Fibroblast of skin of left biceps (primary cell): ENCODE measurements around the gene C1QTNF3.
A peak's percentile ranks its signal among the peaks of the same experiment; 100 is the strongest.

ENCODE experiments used
- DNase-seq, 2 experiments: peaks; one replicate each; pipeline ENCODE4 v3.0.0-alpha.2; 2013; ENCODE audit warnings: low read depth in 2 of 2

The C1QTNF3 gene

DNA sequence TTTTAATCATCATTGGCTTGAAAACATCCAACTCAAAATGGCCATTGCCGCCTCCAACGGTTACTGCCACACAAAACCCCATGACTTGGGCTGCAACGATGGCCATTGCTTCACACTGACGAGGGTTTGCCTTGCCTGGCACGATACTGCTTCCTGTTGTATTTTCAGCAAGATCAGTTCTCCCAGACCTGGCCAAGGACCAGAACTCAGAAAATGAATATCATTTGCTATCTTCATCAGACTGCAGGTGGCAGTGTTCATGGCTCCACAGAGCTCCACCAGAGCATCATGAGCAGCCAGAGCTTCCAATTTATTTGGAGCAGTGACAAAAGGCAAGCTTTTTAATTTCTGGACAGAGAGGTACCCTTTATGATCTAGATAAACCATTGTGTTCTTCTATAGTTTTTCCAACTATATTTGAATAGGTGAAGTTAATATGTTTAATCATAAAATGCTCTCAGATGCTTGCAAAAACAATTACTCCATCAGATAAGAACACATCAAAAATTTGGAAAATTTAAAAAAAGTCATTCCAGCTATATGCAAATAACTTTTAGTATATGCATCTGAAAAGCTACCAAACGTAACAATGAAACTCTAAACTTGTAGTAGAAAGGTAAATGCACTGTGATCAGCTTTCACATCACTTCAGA, 45.6 kb downstream of the C1QTNF3 start:
- DNase-seq, result peak; percentile 55 to 57

DNA sequence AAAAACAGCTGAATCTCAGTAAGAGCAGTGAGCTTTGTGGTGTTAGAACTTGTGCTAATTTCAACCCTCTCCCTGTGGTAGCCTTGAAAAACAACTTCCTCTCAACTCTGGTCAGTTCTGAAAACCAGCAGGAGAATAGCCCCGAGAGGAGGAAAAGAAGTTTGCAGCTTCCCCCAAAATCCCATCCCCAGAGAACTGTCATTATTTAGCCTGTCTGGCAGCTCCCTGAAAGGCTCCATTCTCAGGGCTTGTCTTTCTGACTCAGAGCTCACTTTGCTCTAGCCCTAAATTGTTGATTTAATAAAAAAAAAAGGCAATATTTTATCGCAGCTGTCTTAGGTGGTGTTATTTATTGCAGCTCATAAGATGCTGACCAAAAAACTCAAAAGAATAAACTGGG, 47.1 kb downstream of the C1QTNF3 start:
- DNase-seq, result no peak

DNA sequence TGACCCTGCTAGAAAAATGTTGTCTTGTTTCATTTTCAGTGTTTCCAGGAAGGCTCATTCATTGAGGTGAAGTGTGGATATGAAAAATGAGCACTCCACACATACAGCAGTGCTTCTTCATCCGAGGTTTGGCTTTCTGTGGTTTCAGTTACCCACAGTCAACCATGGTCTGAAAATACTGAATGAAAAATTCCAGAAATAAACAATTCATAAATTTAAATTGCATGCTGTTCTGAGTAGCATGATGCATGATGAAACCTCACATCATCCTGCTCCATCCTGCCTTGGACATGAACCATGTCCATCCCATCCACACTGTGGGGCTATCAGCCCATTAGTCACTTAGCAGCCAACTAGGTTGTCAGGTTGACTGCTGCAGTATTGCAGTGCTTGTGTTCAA, 48.2 kb downstream of the C1QTNF3 start:
- DNase-seq, result peak; percentile 80 to 86

DNA sequence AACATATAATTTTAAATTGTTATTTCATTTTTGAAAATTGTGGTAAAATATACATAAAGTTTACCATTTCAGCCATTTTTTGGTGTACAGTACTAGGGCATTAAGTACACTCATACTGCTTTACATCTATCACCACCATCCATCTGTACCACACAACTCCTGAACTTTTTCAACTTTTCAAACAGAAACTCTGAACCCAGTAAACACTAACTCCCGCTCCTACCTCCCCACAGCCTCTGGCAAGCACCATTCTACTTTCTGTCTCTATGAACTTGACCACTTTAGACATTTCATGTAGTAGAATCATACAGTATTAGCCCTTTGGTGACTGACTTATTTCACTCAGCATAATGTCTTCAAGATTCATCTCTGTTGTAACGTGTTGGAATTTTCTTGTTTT, 50.1 kb downstream of the C1QTNF3 start:
- no peak for DNase-seq

DNA sequence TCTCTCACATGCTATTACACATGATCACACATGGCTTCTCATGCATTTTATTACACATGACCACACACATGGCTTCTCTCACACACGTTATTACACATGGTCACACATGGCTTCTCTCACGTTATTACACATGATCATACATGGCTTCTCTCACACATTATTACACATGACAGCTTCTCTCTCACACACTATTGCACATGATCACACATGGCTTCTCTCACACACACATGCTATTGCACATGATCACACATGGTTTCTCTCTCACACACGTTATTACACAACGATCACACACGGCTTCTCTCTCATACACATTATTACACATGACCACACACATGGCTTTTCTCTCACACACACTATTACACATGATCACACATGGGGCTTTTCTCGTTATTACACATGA, 57.6 kb downstream of the C1QTNF3 start:
- DNase-seq, result no peak

DNA sequence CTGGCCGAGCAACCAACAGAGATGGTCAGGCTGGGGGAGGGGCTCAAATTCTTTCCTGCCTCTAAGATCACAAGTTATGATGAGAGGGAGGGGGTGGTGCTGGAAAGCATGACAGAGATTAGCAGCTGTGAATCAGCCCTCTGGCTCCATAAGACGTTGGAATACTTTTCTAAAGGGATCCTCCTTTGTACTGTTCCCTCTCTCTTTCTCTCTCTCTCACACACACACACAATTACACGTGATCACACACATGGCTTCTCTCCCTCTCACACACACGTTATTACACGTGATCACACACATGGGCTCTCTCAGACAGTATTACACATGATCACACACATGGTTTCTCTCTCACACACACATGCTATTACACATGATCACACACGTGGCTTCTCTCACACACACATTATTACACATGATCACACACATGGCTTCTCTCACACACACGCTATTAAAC, 58.3 kb downstream of the C1QTNF3 start, which contains the start of gene SLC45A2:
Gene SLC45A2, minus strand, starts transcription at position 23 of the 454 bp plus-strand sequence. CDS start 110 bp downstream, outside the sequence.
- no peak for DNase-seq

DNA sequence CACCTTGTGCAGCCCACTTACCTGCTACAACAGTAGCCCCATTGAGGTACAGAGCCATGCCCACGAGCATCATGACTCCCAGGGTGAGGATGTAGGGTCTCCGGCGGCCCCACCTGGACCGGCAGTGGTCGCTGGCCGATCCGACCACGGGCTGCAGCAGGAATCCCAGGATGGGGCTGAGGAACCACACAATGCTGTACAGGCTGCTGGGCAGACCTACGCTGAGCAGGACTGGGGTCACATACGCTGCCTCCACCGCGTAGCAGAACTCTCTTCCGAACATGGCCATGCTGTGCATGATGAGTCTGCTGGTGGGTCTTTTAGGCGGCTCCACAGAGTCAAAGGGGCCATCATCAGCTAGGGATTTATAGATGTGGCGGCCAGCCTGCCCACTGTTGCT, 58.8 kb downstream of the C1QTNF3 start:
- DNase-seq, result no peak

DNA sequence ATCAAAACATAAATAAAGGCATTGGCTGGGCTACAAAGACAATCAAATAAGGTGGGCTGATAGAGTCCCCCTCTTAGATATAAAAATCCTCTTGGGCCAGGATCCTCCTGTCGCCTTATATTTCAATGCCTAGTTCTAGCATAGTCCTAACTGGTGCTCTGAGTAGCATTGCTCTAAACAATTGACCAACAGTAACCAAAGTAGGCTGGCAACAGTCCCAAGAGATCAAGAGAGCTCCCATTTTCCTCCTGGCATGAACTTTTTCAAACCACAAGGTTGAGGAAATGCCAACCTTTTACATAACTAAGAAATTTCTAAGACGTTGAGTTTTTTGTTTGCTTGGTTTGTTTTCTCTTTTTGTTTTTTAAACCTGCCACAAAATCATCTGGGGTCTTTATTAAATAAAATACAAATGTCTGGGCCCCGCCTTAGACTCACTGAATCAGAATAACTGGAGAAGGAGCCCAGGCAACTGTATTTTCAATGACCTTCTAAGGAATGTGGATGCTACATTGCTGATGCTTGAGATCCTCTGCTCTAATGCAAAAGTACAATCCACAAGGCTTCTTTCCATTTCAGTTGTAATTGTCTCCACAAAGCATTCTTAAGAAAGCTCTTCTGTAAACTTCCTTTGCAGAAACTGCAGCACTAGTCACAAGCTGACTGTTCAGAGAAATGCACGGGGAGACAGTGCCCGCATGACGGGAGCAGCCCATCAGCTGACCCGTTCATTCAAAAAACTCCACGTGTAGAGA, 61.4 kb downstream of the C1QTNF3 start:
- no peak for DNase-seq

DNA sequence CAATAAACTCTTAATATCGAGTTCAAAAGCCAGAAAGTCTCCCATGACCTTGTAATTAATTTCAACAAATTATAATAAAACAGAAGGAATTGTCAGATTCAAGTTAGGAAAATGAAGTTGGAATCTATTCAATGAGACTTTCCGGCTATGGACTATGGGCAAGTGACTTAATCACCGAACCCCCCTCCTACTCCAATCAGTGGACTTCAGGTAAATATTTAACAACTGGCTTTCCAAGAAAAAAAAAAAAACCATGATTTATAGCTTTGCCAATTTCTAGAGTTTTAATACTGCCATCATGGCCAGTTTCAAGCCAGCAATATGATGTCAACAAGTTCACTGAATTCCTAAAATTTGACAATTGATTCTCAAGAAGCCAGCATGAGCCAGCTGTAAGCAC, 63.0 kb downstream of the C1QTNF3 start:
- no peak for DNase-seq

DNA sequence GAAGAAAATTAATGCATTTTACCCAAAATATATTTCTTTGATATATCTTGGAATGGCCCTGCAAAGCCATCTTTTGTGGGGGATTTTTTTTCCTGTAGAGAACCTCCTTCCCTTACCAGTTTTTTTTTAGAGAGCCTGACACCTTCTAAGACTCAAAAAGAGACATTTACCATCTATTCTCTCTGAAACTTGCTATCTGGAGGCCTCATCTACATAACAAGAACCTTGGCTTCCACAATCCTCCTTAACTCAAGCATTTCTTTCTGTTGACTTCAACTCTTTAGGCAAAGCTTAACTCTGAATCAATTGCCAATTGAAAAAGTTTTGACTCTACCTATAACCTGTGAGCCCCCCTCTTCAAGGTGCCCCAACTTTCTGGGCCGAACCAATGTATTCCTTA, 64.7 kb downstream of the C1QTNF3 start:
- no peak for DNase-seq

DNA sequence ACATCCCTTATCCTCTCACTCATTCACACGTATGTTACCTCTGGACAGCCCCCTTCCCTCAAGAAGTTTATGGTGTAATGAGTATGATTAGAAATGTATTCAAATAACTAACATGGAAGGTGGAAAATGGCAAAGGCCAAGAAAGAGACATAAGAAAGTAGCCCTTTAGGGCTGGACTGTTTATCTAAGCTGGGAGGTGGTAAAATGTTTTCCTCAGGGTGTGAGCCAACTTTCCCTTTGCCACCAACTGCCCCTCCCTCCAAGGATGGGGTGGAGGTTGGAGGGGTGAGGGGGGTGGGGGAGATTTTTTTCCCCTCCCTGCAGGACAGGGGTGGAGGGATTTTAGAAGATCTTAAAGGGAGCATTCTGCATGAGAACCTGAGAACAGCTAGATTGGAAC, 66.7 kb downstream of the C1QTNF3 start:
- no peak for DNase-seq

DNA sequence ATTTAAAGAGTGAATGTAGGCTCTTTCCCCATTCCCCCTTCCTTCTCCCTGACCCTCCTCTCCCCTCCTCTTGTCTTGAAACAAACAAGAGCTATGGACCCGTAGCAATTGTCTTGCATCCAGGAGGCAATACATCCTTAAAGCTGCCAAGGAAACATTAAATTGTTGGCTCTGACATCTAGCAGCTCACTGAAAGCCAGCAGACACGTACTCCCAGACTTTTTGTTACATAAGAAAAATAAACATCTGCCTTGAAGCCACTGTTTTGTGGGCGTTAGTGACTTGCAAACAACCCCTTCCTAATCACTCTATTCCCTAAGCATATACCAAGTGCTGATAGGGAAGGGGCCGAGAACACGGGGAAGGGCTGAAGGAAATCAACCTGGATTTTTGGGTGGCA, 67.2 kb downstream of the C1QTNF3 start:
- no peak for DNase-seq

DNA sequence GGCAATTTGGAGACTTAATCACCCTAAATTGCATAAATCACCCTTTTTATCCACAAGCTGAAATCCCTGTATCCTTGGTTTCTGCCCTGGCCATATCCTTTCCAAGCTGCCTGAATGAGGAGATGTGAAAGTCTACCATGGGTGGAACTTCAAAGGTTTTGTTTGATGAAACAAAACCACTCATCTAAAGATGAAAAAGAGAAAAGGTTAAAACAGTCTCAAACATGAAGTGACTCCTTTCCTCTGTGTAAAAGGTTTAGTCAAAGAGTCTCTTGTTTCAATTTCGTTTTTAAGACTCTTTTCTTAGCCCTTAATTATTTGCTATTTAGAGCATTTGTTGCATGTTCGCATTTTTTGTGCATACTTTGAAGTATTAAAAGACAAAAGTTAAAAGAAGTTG, 69.7 kb downstream of the C1QTNF3 start:
- no peak for DNase-seq

DNA sequence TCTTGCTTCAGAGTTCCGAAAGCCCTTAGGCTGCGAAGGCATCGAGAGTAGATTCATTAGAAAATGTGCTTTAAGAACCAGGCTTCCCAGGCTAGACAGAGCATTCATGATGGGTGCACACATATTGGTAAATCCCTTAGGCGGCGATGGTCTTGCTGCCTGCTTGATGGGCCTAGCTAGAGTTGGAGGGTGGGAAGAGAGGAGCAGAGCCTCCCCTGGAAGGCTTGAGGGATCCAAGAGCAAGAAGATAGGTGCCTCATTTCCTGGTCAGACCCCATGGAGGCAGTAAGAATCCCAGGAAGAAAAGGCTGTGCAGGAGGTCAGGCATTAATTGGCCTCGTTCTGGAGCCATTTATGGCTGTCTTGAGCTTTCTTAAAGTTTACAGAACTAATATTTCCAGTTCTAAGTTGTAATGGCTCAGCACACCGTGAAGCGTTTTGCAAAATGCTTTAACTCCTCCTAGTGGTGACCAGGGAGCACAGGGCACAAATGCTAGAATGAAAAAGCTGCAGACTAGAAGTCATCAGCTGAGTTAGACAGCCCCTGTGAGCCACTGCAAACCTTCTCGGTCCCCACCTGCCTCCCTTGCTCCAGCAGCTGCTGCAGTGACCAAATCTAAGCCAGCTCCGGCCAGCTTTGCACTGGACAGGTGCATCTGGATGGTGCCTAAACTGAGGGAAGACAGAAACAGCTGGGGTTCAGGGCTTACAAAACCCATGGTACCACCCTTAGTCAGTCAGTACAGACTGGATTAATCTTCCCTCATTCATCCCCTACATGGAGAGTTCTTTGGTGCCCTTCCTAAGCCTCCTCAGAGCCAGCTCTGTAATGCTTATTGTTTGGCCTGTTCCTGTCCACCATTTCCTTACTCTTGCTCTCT, 73.2 kb downstream of the C1QTNF3 start:
- peak; percentile 24 to 29 for DNase-seq

DNA sequence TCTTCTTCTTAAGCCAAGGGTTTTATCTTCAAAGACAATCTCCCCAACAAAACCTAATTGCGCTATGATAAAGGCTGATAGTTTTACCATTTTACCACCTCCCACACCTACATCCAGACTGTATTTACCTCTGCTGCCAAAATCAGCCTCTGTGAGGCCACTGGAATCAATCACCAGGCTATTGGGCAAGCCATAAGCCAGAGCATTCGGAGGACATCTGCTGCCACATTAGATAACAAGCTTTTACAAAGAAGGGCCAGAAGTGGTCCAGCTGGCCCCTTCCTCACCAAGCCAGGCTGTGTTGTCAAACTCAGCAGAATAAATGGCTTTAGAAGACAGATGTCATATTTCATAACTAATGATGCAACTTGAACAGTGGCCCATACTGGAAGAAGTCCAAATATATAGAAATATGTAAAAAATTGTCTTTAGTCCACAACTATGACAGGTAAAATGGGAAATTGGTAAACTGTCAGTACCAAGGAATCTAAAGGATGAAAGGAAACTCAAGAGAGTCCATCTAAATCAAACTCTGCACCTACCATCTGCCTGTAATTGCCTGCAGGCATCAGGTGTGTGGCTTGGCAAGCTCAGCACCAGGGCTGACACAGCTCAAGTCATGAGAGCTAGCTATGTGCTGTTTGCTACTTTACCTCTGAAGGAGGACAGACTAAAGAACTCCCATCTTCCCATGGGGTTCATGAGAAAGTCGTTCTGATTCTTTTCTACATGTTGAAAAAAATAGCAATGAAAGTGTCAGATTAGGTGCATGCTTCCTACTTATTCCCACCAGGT, 74.6 kb downstream of the C1QTNF3 start:
- no peak for DNase-seq
